GM21390 (cell line): ENCODE data around the gene ACAD8.

ENCODE experiments used
- ATAC-seq: cut with Tn5 transposase; IDR thresholded peaks from one replicate; pipeline ENCODE4 v1.9.1; 2021; ENCODE audit not compliant: unreplicated experiment

ACAD8 gene

GRCh38 chr11:134253188-134253993, at the start of gene ACAD8, which contains the start of gene THYN1:
Gene ACAD8, plus strand, starts transcription at chr11:134253568. Its CDS starts 33 bp downstream, at chr11:134253601.
Gene THYN1, minus strand, starts transcription at chr11:134253352. Its CDS starts 470 bp downstream, at chr11:134252882.
- peak; percentile 100 for ATAC-seq

GRCh38 chr11:134205729-134206128, 47.6 kb upstream of the ACAD8 start:
- no peak for ATAC-seq

DNA sequence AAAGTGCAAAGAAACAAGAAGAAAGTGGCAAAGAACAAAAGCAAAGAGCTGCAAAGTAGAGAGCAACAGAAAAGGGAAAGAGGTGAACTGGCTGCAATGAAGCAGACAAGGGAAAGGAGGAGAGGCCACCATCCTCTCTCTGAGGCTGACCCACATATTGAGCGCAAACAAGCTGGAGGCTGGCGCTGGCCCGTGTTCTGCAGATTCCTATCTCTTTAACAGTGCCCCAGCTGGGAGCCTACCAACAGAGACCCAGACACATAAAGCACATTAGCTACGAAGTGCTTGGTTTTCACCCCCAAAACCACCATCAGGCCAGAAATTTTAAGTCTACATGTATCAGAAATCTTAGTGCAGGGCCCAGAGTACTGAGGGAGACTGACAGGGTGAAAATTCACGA, 47.2 kb upstream of the ACAD8 start:
- ATAC-seq = no peak

DNA sequence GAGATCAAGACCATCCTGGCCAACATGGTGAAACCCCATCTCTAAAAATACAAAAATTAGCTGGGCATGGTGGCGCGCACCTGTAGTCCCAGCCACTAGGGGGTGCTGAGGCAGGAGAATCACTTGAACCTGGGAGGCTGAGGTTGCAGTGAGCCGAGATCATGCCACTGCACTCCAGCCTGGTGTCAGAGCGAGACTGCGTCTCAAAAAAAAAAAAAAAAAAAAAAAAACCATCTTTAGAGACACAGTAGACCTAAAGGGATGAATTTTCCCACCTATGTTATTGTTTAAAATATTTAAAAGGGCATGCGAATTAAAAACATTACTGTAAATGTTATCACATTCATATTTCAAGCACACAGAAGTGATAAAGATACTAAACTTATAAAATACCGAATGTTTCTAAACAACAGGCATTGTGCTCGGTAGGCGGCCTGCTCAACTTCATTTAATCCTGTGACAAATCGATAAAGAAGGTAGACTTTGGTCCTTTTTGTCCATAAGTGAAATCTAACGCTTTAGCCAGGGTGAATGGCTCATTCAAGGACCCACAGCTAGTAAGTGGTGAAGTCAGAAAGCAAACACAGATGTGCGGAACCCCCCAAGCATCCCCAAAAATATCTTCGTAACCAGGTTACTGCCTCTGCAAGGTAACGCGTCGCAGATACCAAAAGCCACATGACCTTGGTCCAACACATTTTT, 45.7 kb upstream of the ACAD8 start:
- ATAC-seq = no peak

GRCh38 chr11:134215836-134216235, 37.5 kb upstream of the ACAD8 start:
- no peak for ATAC-seq

DNA sequence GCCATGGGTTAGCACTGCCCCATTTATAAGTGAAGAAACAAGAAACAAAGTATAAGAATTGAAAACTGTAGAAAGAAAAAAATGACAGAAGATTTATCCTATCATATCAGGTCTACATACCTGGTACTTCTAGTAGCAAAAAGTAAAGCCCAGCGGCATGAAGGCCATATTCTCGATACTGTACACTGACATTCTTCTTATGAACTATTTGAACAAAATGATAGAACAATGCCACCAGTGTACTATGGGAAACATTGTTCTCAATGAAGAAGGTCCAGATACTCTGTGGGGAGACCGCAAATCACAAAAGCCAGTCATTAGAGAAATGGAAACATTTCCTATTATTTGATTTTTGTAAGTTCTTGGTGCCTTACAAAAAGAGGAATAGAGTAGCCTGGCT, 36.6 kb upstream of the ACAD8 start:
- ATAC-seq = no peak

GRCh38 chr11:134223121-134223520, 30.2 kb upstream of the ACAD8 start:
- ATAC-seq = no peak

GRCh38 chr11:134223836-134224709, 29.3 kb upstream of the ACAD8 start, which contains the start of the genes NCAPD3 and VPS26B:
Gene NCAPD3, minus strand, starts transcription at chr11:134223967. Its CDS starts 41 bp downstream, at chr11:134223926.
Gene VPS26B, plus strand, starts transcription at chr11:134224671. Its CDS starts 452 bp downstream, at chr11:134225123.
- peak; percentile 69 for ATAC-seq

- peak; percentile 17 for ATAC-seq
These were observed 28.4 kb upstream of the ACAD8 start for GRCh38 chr11:134224710-134225664.

DNA sequence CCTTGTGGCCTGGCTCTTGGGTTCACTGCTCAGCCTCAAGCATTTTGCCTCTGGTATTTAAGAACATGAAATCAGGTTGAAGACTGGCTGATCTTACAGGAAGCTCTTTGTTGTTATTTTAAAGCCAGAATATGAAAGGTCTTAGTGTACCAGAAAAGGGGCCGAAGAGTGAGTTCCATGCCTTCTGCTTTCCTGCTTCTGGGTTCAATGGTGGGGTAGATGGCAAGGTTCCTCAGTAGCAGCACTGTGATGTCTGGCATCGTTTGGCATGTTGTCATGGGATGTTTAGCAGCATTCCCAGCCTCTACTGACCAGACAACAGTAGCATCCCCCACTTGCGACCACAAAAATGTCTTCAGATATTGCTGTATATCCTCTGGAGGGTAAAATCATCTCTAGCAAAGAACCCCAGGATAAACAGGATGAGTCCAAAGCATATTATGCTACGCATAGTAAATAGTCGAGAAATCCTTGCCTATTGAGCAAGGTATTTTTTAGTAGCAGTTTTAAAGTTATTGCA, 26.5 kb upstream of the ACAD8 start:
- ATAC-seq = no peak

DNA sequence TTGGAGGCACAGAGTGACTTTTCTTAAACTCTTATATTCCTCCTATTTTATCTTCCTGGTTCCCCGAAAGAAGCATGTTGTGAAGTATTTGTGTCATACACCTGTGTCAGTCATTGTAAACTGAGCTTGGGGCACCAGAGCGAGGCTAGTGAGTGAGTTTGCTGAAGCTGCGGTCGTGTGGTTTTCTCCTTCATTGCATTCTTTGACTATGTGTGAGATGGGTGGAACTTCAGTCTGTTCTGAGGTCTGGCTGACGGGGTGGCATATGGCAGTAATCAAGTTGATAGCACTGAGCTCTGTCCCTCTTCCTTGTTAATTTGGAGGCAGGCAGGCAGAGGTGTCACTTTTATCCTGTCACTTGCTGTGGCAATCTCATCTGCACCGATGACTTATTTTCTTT, 24.7 kb upstream of the ACAD8 start:
- peak; percentile 53 for ATAC-seq

- no peak for ATAC-seq
These were observed 24.1 kb upstream of the ACAD8 start for GRCh38 chr11:134229126-134229790.

DNA sequence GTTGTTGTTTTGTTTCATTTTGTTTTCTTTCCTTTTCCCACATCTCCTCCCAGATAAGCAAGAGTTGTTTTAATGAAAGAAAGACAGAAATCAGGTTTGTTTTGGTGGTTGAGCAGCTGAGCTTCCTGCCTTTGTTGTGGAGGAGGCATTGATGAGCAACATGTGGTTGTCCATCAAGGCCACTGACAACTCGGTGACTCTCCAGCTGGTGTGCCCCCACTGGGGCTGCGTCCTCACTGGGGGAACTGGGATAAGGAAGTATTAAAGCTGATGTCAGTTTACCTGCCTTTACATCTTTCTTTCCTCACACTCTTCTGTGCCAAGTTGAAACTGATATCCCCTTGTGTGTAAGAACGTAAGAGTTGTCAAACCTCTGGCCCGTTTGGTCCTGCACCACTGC, 23.0 kb upstream of the ACAD8 start:
- ATAC-seq = no peak

DNA sequence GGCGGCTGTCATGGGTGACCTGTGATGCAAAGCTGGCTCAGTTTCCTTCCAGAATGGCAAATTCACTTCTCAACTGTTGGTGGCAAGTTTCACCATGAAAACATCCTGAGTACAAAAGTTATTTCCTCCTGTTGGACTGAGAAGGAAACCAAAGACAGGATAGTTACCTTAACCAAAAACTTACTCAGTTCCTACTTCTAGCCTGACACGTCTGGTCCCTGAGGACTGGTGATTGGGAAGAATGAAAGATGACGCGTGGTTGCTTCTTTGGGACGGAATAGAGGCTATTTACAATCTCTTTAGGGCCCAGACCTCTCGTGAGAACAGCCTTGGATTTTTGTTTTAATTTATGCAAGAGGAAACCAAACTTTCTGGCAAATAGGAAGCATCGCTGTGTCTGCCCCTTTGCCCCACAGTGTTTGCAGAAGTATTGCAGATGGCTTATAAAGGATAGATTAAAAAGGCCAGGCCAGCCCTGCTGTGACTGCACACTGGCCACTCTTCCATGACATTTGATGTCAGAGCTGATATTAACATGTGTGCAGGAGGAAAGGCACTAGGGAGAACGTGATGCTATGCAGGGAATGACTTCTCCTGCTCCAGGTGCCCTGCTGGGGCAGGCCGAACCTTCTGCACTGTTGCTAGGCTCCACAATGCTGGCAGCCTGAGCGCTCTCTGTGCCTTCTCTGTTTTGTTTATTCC, 21.3 kb upstream of the ACAD8 start:
- ATAC-seq = no peak

GRCh38 chr11:134233729-134234179, 19.6 kb upstream of the ACAD8 start:
- ATAC-seq = no peak

DNA sequence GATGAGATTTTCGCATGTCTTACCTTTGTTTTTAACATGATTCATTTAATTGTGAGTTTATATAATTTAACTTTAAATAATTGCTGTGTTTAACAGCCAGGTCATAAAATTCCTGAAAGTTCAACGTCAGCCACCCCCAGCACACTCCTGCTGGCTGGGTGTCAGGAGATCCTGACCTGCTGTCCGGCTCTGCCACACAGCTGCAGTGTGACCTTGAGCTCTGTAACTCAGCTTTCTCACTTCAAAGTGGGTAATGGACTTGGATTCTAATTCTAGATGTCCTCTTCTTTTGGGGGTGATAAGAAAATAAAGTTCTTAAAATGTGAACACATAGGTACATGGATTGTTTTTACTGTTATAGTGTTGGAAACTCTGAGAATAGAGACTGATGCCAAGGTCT, 18.0 kb upstream of the ACAD8 start:
- no peak for ATAC-seq

DNA sequence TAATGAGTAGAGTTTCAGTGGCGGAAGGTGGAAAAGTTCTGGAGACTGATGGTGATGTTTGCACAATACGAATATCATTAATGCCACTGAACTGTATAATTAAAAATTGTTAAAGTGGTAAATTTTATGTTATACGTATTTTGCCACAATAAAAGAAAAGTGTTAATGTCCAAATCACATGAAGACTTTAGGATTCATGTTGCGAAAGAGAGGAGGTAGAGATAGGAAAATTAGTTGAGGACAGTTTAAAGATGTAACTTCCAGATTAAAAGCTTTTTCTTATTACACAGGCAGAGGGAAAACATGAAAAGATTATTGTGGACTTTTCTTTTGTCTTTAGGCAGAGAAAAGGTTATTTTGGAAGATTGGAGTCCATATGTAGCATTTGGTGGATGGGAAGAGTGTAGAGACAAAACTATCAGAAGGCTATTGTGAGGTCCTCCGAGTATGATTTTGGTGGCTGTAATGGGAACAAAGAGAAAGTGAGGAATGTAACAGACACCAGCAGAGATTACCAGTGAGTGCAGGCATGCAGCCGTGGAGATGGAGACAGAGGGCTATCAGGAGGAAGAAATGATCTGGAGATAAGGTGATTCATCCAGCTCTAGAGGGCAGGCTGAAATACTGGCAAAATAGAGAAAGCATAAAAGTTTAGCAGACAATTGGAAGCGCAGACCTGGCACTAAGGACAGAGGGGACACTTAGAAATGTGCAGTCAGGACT, 16.4 kb upstream of the ACAD8 start:
- no peak for ATAC-seq

GRCh38 chr11:134237557-134237922, 15.8 kb upstream of the ACAD8 start:
- no peak for ATAC-seq
